DOHH2 (cell line): ENCODE measurements around the gene MED23.

Source experiments
- H3F3A ChIP-seq: fragments of 200-600 bp; sonication (generic), shearing (Covaris generic); 2 replicates; pipeline ENCODE4 v1.6.0; 2016; ENCODE audit warnings: antibody characterized with exemption, mild to moderate bottlenecking; ENCODE audit not compliant: control insufficient read depth, insufficient read depth
- H3K27ac ChIP-seq: fragments of 200-600 bp; sonication (generic); 2 replicates; pipeline ENCODE4 v1.5.1; 2014; ENCODE audit warnings: low read depth, mild to moderate bottlenecking, low read length, moderate library complexity
- H3K27me3 ChIP-seq: fragments of 200-600 bp; sonication (generic); 2 replicates; pipeline ENCODE4 v1.6.1; 2014; ENCODE audit warnings: mild to moderate bottlenecking, low read length, mixed read lengths; ENCODE audit not compliant: control insufficient read depth
- H3K36me3 ChIP-seq: fragments of 200-600 bp; sonication (generic); 2 replicates; pipeline ENCODE4 v1.6.1; 2014; ENCODE audit warnings: mild to moderate bottlenecking, low read length, moderate library complexity, mixed read lengths; ENCODE audit not compliant: control insufficient read depth
- H3K4me1 ChIP-seq: fragments of 200-600 bp; sonication (generic); 2 replicates; pipeline ENCODE4 v1.6.1; 2014; ENCODE audit warnings: mild to moderate bottlenecking, low read length, mixed read lengths; ENCODE audit not compliant: control insufficient read depth
- H3K4me2 ChIP-seq: fragments of 200-600 bp; sonication (generic); 2 replicates; pipeline ENCODE4 v1.6.0; 2014; ENCODE audit warnings: mild to moderate bottlenecking, low read length, moderate library complexity
- H3K4me3 ChIP-seq: fragments of 200-600 bp; sonication (generic); 2 replicates; pipeline ENCODE4 v1.5.1; 2014; ENCODE audit warnings: mild to moderate bottlenecking, low read length, mixed read lengths
- H3K79me2 ChIP-seq: fragments of 200-600 bp; sonication (generic); 2 replicates; pipeline ENCODE4 v1.6.1; 2014; ENCODE audit warnings: mild to moderate bottlenecking, low read length, mixed read lengths; ENCODE audit not compliant: control insufficient read depth
- H3K9me2 ChIP-seq: fragments of 200-600 bp; sonication (generic); replicated peaks from 2 replicates; pipeline ENCODE4 v1.6.1; 2014; ENCODE audit warnings: mild to moderate bottlenecking, low read length, mixed read lengths; ENCODE audit not compliant: control insufficient read depth
- H3K9me3 ChIP-seq: fragments of 200-600 bp; sonication (generic); 2 replicates; pipeline ENCODE4 v1.6.1; 2014; ENCODE audit warnings: antibody characterized with exemption, low read length, mixed read lengths; ENCODE audit not compliant: control insufficient read depth, insufficient read depth
- H4K20me1 ChIP-seq: fragments of 200-600 bp; sonication (generic); 2 replicates; pipeline ENCODE4 v1.6.0; 2014; ENCODE audit warnings: low read depth, mild to moderate bottlenecking, antibody characterized with exemption, low read length, moderate library complexity; ENCODE audit not compliant: control insufficient read depth, insufficient read depth
- EZH2phosphoT487 ChIP-seq: fragments of 200-600 bp; sonication (generic); IDR thresholded peaks from 2 replicates; pipeline ENCODE4 v1.6.1; 2017; ENCODE audit warnings: borderline replicate concordance, mild to moderate bottlenecking, antibody characterized with exemption, low read length, moderate library complexity, mixed read lengths
- TF ChIP-seq, protein P1 (sequence below): fragments of 200-600 bp; sonication (generic); IDR thresholded peaks from one replicate; pipeline ENCODE4 v1.5.1; 2014; ENCODE audit warnings: antibody characterized with exemption, mild to moderate bottlenecking, low read depth, low read length; ENCODE audit not compliant: poor library complexity, severe bottlenecking

Gene MED23

DNA sequence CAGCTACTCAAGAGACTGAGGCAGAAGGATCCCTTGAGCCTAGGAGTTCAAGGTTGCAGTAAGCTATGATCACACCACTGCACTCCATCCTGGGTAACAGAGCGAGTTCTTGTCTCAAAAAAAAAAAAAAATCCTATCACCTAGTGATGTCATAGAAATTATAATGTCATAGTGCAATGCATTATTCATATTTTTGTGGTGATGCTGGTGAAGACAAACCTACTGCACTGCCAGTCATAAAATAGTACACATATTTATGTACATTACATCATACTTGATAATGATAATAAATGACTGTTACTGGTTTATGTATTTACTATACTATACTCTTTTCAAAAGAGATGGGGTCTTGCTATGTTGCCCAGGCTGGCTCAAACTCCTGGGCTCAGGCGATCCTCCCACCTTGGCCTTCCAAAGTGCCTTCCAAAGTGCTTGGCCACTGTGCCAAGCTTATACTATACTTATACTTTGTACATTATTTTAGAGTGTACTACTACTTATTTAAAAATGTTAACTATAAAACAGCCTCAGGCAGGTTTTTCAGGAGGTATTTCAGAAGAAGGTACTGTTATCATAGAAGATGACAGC lies 35.6 kb upstream of the MED23 start:
- Histone ChIP-seq H4K20me1 (no peaks in the 10 kb centered on the region), H3K79me2 (no peaks in the 10 kb centered on the region), H3K9me2 (no peaks in the 10 kb centered on the region), H3K4me1 (no peaks in the 10 kb centered on the region), H3K4me3 (no peak overlapping the region), H3F3A (no peaks in the 10 kb centered on the region), H3K27me3 (no peaks in the 10 kb centered on the region), H3K36me3 (peaks cover 77% of the 10 kb centered on the region), H3K27ac (no peak overlapping the region), H3K4me2 (no peak overlapping the region), H3K9me3 (no peaks in the 10 kb centered on the region)
- no peak for TF ChIP-seq EZH2phosphoT487
- TF ChIP-seq, protein P1, sequence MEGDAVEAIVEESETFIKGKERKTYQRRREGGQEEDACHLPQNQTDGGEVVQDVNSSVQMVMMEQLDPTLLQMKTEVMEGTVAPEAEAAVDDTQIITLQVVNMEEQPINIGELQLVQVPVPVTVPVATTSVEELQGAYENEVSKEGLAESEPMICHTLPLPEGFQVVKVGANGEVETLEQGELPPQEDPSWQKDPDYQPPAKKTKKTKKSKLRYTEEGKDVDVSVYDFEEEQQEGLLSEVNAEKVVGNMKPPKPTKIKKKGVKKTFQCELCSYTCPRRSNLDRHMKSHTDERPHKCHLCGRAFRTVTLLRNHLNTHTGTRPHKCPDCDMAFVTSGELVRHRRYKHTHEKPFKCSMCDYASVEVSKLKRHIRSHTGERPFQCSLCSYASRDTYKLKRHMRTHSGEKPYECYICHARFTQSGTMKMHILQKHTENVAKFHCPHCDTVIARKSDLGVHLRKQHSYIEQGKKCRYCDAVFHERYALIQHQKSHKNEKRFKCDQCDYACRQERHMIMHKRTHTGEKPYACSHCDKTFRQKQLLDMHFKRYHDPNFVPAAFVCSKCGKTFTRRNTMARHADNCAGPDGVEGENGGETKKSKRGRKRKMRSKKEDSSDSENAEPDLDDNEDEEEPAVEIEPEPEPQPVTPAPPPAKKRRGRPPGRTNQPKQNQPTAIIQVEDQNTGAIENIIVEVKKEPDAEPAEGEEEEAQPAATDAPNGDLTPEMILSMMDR, result no peak

DNA sequence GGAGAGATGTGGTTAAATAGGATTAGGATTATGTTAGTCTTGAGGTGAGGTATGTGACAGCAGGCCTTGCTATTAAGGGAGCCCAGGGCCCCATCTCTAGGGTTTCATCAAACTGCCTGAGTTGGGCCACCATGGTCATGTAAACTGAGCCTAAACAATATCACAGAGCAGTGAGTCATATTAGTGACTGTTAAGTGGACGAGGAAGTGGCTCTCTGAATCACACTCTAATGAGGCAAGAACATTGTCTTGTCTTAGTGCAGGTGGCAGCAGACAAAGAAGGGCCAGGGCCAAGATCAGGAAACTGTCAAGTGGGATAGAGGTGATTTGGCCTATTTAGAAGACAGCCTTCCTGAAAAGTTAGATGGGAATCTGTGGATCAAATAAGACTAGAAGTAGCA lies 32.2 kb upstream of the MED23 start:
- no peak overlapping the region for H3K4me3 ChIP-seq
- H3K9me2 ChIP-seq, result no peaks in the 10 kb centered on the region
- TF ChIP-seq, protein P1, result no peak
- TF ChIP-seq EZH2phosphoT487, result no peak
- no peaks in the 10 kb centered on the region for H4K20me1 ChIP-seq
- H3K4me1 ChIP-seq, result peaks cover 26% of the 10 kb centered on the region
- no peak overlapping the region for H3K4me2 ChIP-seq
- H3K36me3 ChIP-seq, result peaks cover 83% of the 10 kb centered on the region
- no peaks in the 10 kb centered on the region for H3K27me3 ChIP-seq
- H3K27ac ChIP-seq, result no peak overlapping the region
- no peaks in the 10 kb centered on the region for H3F3A ChIP-seq
- H3K9me3 ChIP-seq, result no peaks in the 10 kb centered on the region
- no peaks in the 10 kb centered on the region for H3K79me2 ChIP-seq

DNA sequence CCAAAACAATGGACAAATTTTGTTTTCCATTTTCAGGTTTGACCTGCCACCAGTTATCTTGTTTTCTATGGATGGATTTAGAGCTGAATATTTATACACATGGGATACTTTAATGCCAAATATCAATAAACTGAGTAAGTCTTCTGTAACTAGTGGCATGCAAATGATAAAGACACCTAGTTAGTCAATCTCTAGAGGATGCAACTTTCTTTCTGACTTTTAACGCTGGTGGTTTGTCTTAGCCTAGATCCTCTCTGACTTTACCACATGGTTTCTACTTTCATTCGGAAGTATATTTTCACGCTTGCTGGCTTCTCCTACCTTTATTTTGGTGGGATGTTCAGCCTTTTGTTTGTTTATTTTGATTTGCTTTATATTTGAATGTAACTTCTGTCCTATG lies 30.2 kb upstream of the MED23 start:
- no peaks in the 10 kb centered on the region for H3F3A ChIP-seq
- no peaks in the 10 kb centered on the region for H3K9me2 ChIP-seq
- H3K4me1 ChIP-seq, result peaks cover 31% of the 10 kb centered on the region
- H4K20me1 ChIP-seq, result no peaks in the 10 kb centered on the region
- TF ChIP-seq, protein P1, result no peak
- TF ChIP-seq EZH2phosphoT487, result no peak
- H3K36me3 ChIP-seq, result peaks cover 86% of the 10 kb centered on the region
- H3K79me2 ChIP-seq, result no peaks in the 10 kb centered on the region
- no peaks in the 10 kb centered on the region for H3K9me3 ChIP-seq
- no peaks in the 10 kb centered on the region for H3K27me3 ChIP-seq
- H3K4me2 ChIP-seq, result no peak overlapping the region
- no peak overlapping the region for H3K27ac ChIP-seq
- H3K4me3 ChIP-seq, result no peak overlapping the region
